ENCODE results near the gene CAPN12.

Gene CAPN12

GRCh38 chr19:38684078-38684861 is 60.0 kb downstream of the CAPN12 start:
- TF ChIP-seq CTCF (IDR thresholded peaks at IDR 0.05; ENCODE audit: borderline replicate concordance, control extremely low read depth, extremely low read depth, insufficient read depth, missing control alignments): no peak
- in situ Hi-C loops (cut with MboI; ENCODE audit: low sequenced_read_pairs, unreplicated experiment): no loop called here
- no peak for DNase-seq (ENCODE audit: low spot score)

GRCh38 chr19:38683393-38684077 is 60.7 kb downstream of the CAPN12 start:
- no peak for TF ChIP-seq CTCF (IDR thresholded peaks at IDR 0.05; ENCODE audit: borderline replicate concordance, control extremely low read depth, extremely low read depth, insufficient read depth, missing control alignments)
- in situ Hi-C loops (cut with MboI; ENCODE audit: low sequenced_read_pairs, unreplicated experiment): no loop called here
- DNase-seq (ENCODE audit: low spot score): no peak

- no peak for DNase-seq (ENCODE audit: low spot score)
- TF ChIP-seq CTCF (IDR thresholded peaks at IDR 0.05; ENCODE audit: borderline replicate concordance, control extremely low read depth, extremely low read depth, insufficient read depth, missing control alignments): no peak
- in situ Hi-C loops (cut with MboI; ENCODE audit: low sequenced_read_pairs, unreplicated experiment): no loop called here
These were observed 61.3 kb downstream of the CAPN12 start for GRCh38 chr19:38682872-38683392.

- DNase-seq (ENCODE audit: low spot score): no peak
- TF ChIP-seq CTCF (IDR thresholded peaks at IDR 0.05; ENCODE audit: borderline replicate concordance, control extremely low read depth, extremely low read depth, insufficient read depth, missing control alignments): no peak
- in situ Hi-C loops (cut with MboI; ENCODE audit: low sequenced_read_pairs, unreplicated experiment): no loop called here
These were observed 61.9 kb downstream of the CAPN12 start for GRCh38 chr19:38682195-38682867.
